Kidney epithelial cell (primary cell): Measurements from ENCODE around the gene LENG1. TPM values are rescaled to one million over a fixed set of nuclear protein-coding genes. Genes with fewer than 3 reads are reported as not detected.

Experiments
- DNase-seq: peaks from one replicate; pipeline ENCODE4 v3.0.0-alpha.2; 2010; ENCODE audit warnings: low read depth
- H3K27me3 ChIP-seq: 2 replicates; pipeline ENCODE4 v1.6.0; 2011; ENCODE audit warnings: low read length; ENCODE audit not compliant: control insufficient read depth, insufficient read depth
- H3K36me3 ChIP-seq: 2 replicates; pipeline ENCODE4 v1.5.1; 2011; ENCODE audit warnings: low read length; ENCODE audit not compliant: control insufficient read depth, insufficient read depth
- H3K4me3 ChIP-seq: 2 replicates; pipeline ENCODE4 v1.5.1; 2011; ENCODE audit warnings: low read depth, mild to moderate bottlenecking, control low read depth, low read length
- CTCF ChIP-seq: IDR thresholded peaks from 2 replicates; pipeline ENCODE4 v1.5.1; 2011; ENCODE audit warnings: mild to moderate bottlenecking, moderate library complexity, low read length, control low read depth, inconsistent platforms; ENCODE audit not compliant: insufficient read depth, poor library complexity, severe bottlenecking
- total RNA-seq: library from RNA; depleted of rRNA; stranded (reverse); fragments of >200 nt; gene quantifications from 2 replicates; pipeline ENCODE4 v1.2.3, GENCODE V29; 2015

The LENG1 gene
- total RNA-seq, 1 donor from 2014 or later: 7.5 TPM

DNA sequence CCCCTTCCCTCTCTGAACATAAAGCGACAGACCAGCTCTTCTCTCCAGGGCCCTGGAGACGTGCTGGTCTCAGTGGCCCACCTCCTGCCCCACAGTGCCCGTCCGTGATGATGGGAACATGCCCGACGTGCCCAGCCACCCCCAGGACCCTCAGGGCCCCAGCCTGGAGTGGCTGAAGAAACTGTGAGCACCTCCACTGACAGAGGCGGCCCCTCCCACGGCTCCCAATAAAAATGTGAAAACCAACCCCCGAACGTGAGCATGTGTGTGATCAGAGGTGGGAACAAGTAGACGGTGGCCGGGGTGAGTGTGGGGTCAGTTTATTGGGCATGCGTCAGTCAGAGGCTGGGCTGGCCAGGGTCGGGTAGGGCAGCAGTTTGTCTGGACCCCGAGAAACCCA, 52.8 kb downstream of the LENG1 start:
- DNase-seq: no peak
- peaks cover 2% of the 10 kb centered on the region for H3K36me3 ChIP-seq
- no peaks in the 10 kb centered on the region for H3K27me3 ChIP-seq
- TF ChIP-seq CTCF: no peak
- H3K4me3 ChIP-seq: no peak overlapping the region

- H3K4me3 ChIP-seq: no peak overlapping the region
- H3K36me3 ChIP-seq: peaks cover 2% of the 10 kb centered on the region
- no peaks in the 10 kb centered on the region for H3K27me3 ChIP-seq
- TF ChIP-seq CTCF: no peak
- DNase-seq: no peak
Measured at GRCh38 chr19:54105796-54106195, 53.7 kb downstream of the LENG1 start.

Other genes starting within 250 kb of the LENG1 start
- gene CACNG8, start 196.8 kb downstream of the LENG1 start, total RNA-seq: under 0.01 TPM in 1 of 2 replicates, not detected in the other
- not detected in 2 replicates for gene CACNG6, start 168.1 kb downstream of the LENG1 start, total RNA-seq
- gene VSTM1, start 95.8 kb downstream of the LENG1 start, total RNA-seq: not detected in 2 replicates
- gene TARM1, start 78.4 kb downstream of the LENG1 start, total RNA-seq: not detected in 2 replicates
- gene OSCAR, start 58.9 kb downstream of the LENG1 start, total RNA-seq: 22.9 and 24.4 TPM in 2 replicates
- gene NDUFA3, start 56.9 kb downstream of the LENG1 start, total RNA-seq: 31.8 and 39.4 TPM in 2 replicates
- gene TFPT, start 44.1 kb downstream of the LENG1 start, total RNA-seq: 28.2 and 31.0 TPM in 2 replicates
- gene PRPF31, start 44.0 kb downstream of the LENG1 start, total RNA-seq: 56.8 and 68.3 TPM in 2 replicates
- 17.2 and 20.7 TPM in 2 replicates for gene CNOT3, start 22.0 kb downstream of the LENG1 start, total RNA-seq
- 22.0 and 33.9 TPM in 2 replicates for gene TMC4, start 13.4 kb upstream of the LENG1 start, total RNA-seq
- gene MBOAT7, start 29.9 kb upstream of the LENG1 start, total RNA-seq: 107 and 111 TPM in 2 replicates
- gene TSEN34, start 31.6 kb upstream of the LENG1 start, total RNA-seq: 108 and 146 TPM in 2 replicates
- 2,500 and 2,976 TPM in 2 replicates for gene RPS9, start 41.1 kb upstream of the LENG1 start, total RNA-seq
- 0.50 TPM in 1 of 2 replicates, not detected in the other for gene LILRB3, start 63.3 kb upstream of the LENG1 start, total RNA-seq
- not detected in 2 replicates for gene LILRA6, start 83.1 kb upstream of the LENG1 start, total RNA-seq
- 0.04 TPM in 1 of 2 replicates, not detected in the other for gene LILRB5, start 97.6 kb upstream of the LENG1 start, total RNA-seq
- not detected in 2 replicates for gene LILRB2, start 121.4 kb upstream of the LENG1 start, total RNA-seq
- gene LILRA5, start 153.4 kb upstream of the LENG1 start, total RNA-seq: 1.9 TPM in 1 of 2 replicates, not detected in the other
- gene LILRA4, start 179.4 kb upstream of the LENG1 start, total RNA-seq: not detected in 2 replicates
- gene LAIR1, start 205.2 kb upstream of the LENG1 start, total RNA-seq: 1.0 TPM in 1 of 2 replicates, not detected in the other